NCI-H524 (cell line): Measurements from ENCODE around the gene PRKCE.
A peak's percentile ranks its signal among the peaks of the same experiment; 100 is the strongest.

Experiments
- DNase-seq, 2 experiments: peaks; one replicate each; lab custom pipeline; 2025; lab: John Stamatoyannopoulos, UW

Gene PRKCE

GRCh38 chr2:46076251-46076650 lies 424.8 kb downstream of the PRKCE start:
- DNase-seq = no peak

- DNase-seq = no peak
Measured at GRCh38 chr2:46076875-46077274, 425.4 kb downstream of the PRKCE start.

- DNase-seq = no peak
Measured at GRCh38 chr2:46077522-46078107, 426.1 kb downstream of the PRKCE start.

- no peak for DNase-seq
Measured at GRCh38 chr2:46079985-46080560, 428.6 kb downstream of the PRKCE start.

- peak in 1 of 2 experiments; percentile 23 for DNase-seq
Measured at GRCh38 chr2:46082531-46083485, 431.3 kb downstream of the PRKCE start.

- DNase-seq = no peak
Measured at GRCh38 chr2:46086578-46087070, 435.1 kb downstream of the PRKCE start.

- DNase-seq = no peak
Measured at GRCh38 chr2:46087492-46087891, 436.0 kb downstream of the PRKCE start.

GRCh38 chr2:46091004-46091403 lies 439.5 kb downstream of the PRKCE start:
- no peak for DNase-seq

- no peak for DNase-seq
Measured at GRCh38 chr2:46091961-46092667, 440.6 kb downstream of the PRKCE start.

GRCh38 chr2:46094689-46095088 lies 443.2 kb downstream of the PRKCE start:
- no peak for DNase-seq

GRCh38 chr2:46095830-46096229 lies 444.4 kb downstream of the PRKCE start:
- DNase-seq = no peak

- DNase-seq = no peak
Measured at GRCh38 chr2:46096260-46096659, 444.8 kb downstream of the PRKCE start.

GRCh38 chr2:46097714-46098480 lies 446.4 kb downstream of the PRKCE start:
- no peak for DNase-seq

GRCh38 chr2:46098621-46099062 lies 447.2 kb downstream of the PRKCE start:
- DNase-seq = no peak

GRCh38 chr2:46101557-46102220 lies 450.2 kb downstream of the PRKCE start:
- no peak for DNase-seq

- DNase-seq = no peak
Measured at GRCh38 chr2:46106690-46107089, 455.2 kb downstream of the PRKCE start.

GRCh38 chr2:46114996-46115395 lies 463.5 kb downstream of the PRKCE start:
- peak in 1 of 2 experiments; percentile 51 for DNase-seq

- no peak for DNase-seq
Measured at GRCh38 chr2:46116150-46116549, 464.7 kb downstream of the PRKCE start.

- no peak for DNase-seq
Measured at GRCh38 chr2:46116553-46116991, 465.1 kb downstream of the PRKCE start.

GRCh38 chr2:46117379-46117778 lies 465.9 kb downstream of the PRKCE start:
- no peak for DNase-seq

- DNase-seq = no peak
Measured at GRCh38 chr2:46117994-46118393, 466.5 kb downstream of the PRKCE start.
